VCaP (cell line): ENCODE data around the gene TPP1.

ENCODE experiments used
- H3K27ac ChIP-seq: fragments of 450-650 bp; 2 replicates; pipeline ENCODE4 v1.5.1; 2017
- CTCF ChIP-seq: fragments of 450-650 bp; conservative IDR thresholded peaks from 2 replicates; pipeline ENCODE4 v1.5.1; 2017; ENCODE audit warnings: mild to moderate bottlenecking, moderate library complexity

The TPP1 gene

GRCh38 chr11:6631361-6631890 lies 12.2 kb upstream of the TPP1 start:
- no peak for TF ChIP-seq CTCF

GRCh38 chr11:6630632-6631291 lies 11.5 kb upstream of the TPP1 start:
- peak overlapping the region; percentile 19; the same call in 1 of the 2 replicates for H3K27ac ChIP-seq
- no peak for TF ChIP-seq CTCF

More at GRCh38 chr11:6631361-6631890, 12.2 kb upstream of the TPP1 start:
- H3K27ac ChIP-seq: no peak overlapping the region

DNA sequence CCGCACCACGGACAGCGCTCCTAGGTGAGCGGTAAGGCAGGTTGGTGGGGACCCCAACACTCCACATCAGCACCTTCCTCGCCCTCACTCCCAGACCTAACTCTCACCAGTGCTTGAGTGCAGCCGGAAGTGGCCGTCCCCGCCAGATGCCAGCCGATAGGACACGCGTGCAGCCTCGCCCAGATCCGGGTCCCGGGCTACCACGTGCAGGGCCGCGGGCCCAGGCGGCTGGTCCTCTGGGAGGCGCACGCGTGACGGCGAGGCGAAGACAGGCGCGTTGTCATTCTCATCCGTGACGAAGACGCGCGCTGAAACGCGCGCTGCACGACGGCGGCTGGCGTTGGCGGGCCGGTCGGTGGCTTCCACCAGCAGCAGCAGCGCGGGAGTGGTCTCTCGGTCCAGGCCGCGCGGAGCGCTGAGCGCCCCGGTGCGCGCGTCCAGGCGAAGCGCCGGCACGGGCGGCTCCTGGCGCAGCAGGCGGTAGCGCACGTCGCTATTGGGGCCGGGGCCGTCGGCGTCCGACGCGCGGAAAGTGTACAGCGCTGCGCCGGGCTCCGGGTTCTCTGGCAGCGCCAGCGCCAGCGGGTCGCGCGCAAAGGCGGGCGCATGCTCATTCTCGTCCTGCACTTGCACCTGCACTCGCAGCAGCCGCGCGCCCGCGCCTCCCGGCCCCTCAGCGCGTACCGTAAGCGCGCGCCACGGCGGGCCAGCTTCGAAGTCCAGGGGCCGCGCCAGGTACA lies 10.8 kb upstream of the TPP1 start:
- TF ChIP-seq CTCF: no peak
- peak overlapping the region; percentile 19; the same call in 1 of the 2 replicates for H3K27ac ChIP-seq

GRCh38 chr11:6629573-6629891 lies 10.3 kb upstream of the TPP1 start:
- no peak for TF ChIP-seq CTCF
- no peak overlapping the region for H3K27ac ChIP-seq

- no peak overlapping the region for H3K27ac ChIP-seq
- TF ChIP-seq CTCF: no peak
Observed at GRCh38 chr11:6628526-6628925, 9.3 kb upstream of the TPP1 start.

DNA sequence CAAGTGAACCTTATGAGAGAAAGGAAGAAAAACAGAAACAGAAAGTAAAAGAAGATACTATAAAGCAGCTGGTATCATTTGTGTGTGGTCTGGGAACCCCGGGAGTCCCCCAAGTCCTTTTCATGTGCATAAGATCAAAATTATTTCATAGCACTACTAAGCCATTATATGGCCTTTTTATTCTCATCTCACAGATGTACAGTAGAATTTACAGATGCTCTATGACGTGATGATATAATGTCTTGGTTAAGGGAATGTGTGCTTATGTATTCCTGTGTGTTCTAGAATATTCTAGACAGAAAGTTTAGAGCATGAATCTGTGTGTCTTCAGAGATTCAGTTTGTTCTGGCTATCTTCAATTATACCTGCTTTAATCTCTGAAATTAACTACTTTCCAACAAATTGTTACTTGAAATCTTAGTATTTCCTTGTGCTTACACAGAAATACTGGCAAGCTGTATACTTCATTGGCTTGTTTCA lies 8.6 kb upstream of the TPP1 start:
- no peak for TF ChIP-seq CTCF
- no peak overlapping the region for H3K27ac ChIP-seq

DNA sequence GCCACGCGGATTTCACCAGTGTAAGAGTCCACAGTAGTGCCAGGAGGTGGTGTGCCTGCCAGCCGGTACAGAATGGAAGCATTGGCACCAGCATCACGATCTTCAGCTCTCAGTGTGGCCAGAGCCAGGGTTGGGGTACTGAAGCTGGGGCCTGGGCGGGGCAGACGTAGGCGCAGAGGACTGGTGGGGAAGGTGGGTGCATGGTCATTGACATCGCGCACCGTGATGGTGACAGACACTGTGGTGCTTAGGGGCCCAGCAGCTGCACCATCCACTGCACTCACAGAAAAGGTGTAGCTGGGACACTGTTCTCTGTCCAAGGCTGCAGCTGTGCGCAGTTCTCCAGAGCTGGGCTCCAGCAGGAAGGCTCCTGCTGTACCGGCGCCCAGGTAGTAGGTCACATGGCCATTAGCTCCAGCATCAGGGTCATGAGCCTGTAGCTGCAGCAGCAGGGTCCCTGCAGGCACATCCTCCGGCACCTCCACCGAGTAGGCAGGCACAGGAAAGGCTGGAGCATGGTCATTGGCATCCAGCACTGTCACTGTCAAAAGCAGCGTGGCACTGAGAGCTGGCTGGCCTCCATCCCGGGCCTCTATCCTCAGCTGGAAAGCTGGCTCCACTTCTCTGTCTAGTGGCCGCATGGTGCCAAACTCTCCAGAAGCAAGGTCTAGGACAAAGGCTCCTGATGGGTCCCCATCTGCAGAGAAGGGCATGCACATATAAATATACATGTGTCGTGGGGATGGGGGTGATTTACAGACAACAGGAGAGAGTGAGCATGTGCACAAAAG lies 7.9 kb upstream of the TPP1 start:
- no peak for TF ChIP-seq CTCF
- H3K27ac ChIP-seq: no peak overlapping the region
